ENCODE measurements around the gene DERA.
A peak's percentile ranks its signal among the peaks of the same experiment; 100 is the strongest.
"Not testable (repeated sequence)": the region's sequence is repeated elsewhere in the genome, so short reads cannot be mapped to it uniquely, and the experiment has no call there.

Gene DERA

GRCh38 chr12:15955281-15955680, 44.1 kb downstream of the DERA start:
- no peak for TF ChIP-seq JUND (IDR thresholded peaks at IDR 0.05; ENCODE audit: low read depth)
- in situ Hi-C loops (cut with HindIII; ENCODE audit: low pct_unique_long_range_greater_than_20kb, low sequenced_read_pairs), result no loop called here
- DNase-seq (ENCODE audit: low read depth in 1 of 2, low spot score in 1 of 2), result no peak

GRCh38 chr12:15956010-15956409, 44.9 kb downstream of the DERA start:
- no peak for TF ChIP-seq JUND (IDR thresholded peaks at IDR 0.05; ENCODE audit: low read depth)
- in situ Hi-C loops (cut with HindIII; ENCODE audit: low pct_unique_long_range_greater_than_20kb, low sequenced_read_pairs), result no loop called here
- peak in 1 of 2 experiments; percentile 57 for DNase-seq (ENCODE audit: low read depth in 1 of 2, low spot score in 1 of 2)

- in situ Hi-C loops (cut with HindIII; ENCODE audit: low pct_unique_long_range_greater_than_20kb, low sequenced_read_pairs), result no loop called here
- DNase-seq (ENCODE audit: low read depth in 1 of 2, low spot score in 1 of 2), result peak; percentile 35 to 89
- TF ChIP-seq JUND (IDR thresholded peaks at IDR 0.05; ENCODE audit: low read depth), result no peak
Observed at GRCh38 chr12:15956413-15957185, 45.5 kb downstream of the DERA start.

GRCh38 chr12:15962760-15963159, 51.6 kb downstream of the DERA start:
- TF ChIP-seq JUND (IDR thresholded peaks at IDR 0.05; ENCODE audit: low read depth), result no peak
- DNase-seq (ENCODE audit: low read depth in 1 of 2, low spot score in 1 of 2), result no peak
- in situ Hi-C loops (cut with HindIII; ENCODE audit: low pct_unique_long_range_greater_than_20kb, low sequenced_read_pairs), result no loop called here

GRCh38 chr12:15963271-15963670, 52.1 kb downstream of the DERA start:
- no peak for TF ChIP-seq JUND (IDR thresholded peaks at IDR 0.05; ENCODE audit: low read depth)
- DNase-seq (ENCODE audit: low read depth in 1 of 2, low spot score in 1 of 2), result no peak
- in situ Hi-C loops (cut with HindIII; ENCODE audit: low pct_unique_long_range_greater_than_20kb, low sequenced_read_pairs), result no loop called here

- in situ Hi-C loops (cut with HindIII; ENCODE audit: low pct_unique_long_range_greater_than_20kb, low sequenced_read_pairs), result no loop called here
- DNase-seq (ENCODE audit: low read depth in 1 of 2, low spot score in 1 of 2), result no peak
- no peak for TF ChIP-seq JUND (IDR thresholded peaks at IDR 0.05; ENCODE audit: low read depth)
Observed at GRCh38 chr12:15966426-15966825, 55.3 kb downstream of the DERA start.

- DNase-seq (ENCODE audit: low read depth in 1 of 2, low spot score in 1 of 2); in situ Hi-C loops (cut with HindIII; ENCODE audit: low pct_unique_long_range_greater_than_20kb, low sequenced_read_pairs): not testable (repeated sequence)
Observed at GRCh38 chr12:15967053-15967452, 55.9 kb downstream of the DERA start.

- no peak for TF ChIP-seq JUND (IDR thresholded peaks at IDR 0.05; ENCODE audit: low read depth)
- in situ Hi-C loops (cut with HindIII; ENCODE audit: low pct_unique_long_range_greater_than_20kb, low sequenced_read_pairs), result no loop called here
- DNase-seq (ENCODE audit: low read depth in 1 of 2, low spot score in 1 of 2), result no peak
Observed at GRCh38 chr12:15971211-15971610, 60.1 kb downstream of the DERA start.

- no peak for TF ChIP-seq JUND (IDR thresholded peaks at IDR 0.05; ENCODE audit: low read depth)
- in situ Hi-C loops (cut with HindIII; ENCODE audit: low pct_unique_long_range_greater_than_20kb, low sequenced_read_pairs), result no loop called here
- no peak for DNase-seq (ENCODE audit: low read depth in 1 of 2, low spot score in 1 of 2)
Observed at GRCh38 chr12:15972894-15973293, 61.8 kb downstream of the DERA start.

- in situ Hi-C loops (cut with HindIII; ENCODE audit: low pct_unique_long_range_greater_than_20kb, low sequenced_read_pairs), result no loop called here
- DNase-seq (ENCODE audit: low read depth in 1 of 2, low spot score in 1 of 2), result no peak
- TF ChIP-seq JUND (IDR thresholded peaks at IDR 0.05; ENCODE audit: low read depth), result no peak
Observed at GRCh38 chr12:15977999-15978951, 67.1 kb downstream of the DERA start.

- in situ Hi-C loops (cut with HindIII; ENCODE audit: low pct_unique_long_range_greater_than_20kb, low sequenced_read_pairs), result no loop called here
- TF ChIP-seq JUND (IDR thresholded peaks at IDR 0.05; ENCODE audit: low read depth), result no peak
- no peak for DNase-seq (ENCODE audit: low read depth in 1 of 2, low spot score in 1 of 2)
Observed at GRCh38 chr12:15979096-15980092, 68.3 kb downstream of the DERA start.

- DNase-seq (ENCODE audit: low read depth in 1 of 2, low spot score in 1 of 2), result no peak
- TF ChIP-seq JUND (IDR thresholded peaks at IDR 0.05; ENCODE audit: low read depth), result no peak
- in situ Hi-C loops (cut with HindIII; ENCODE audit: low pct_unique_long_range_greater_than_20kb, low sequenced_read_pairs), result no loop called here
Observed at GRCh38 chr12:15982071-15982470, 70.9 kb downstream of the DERA start.
